Superior temporal gyrus (tissue), 1 donor: Measurements from ENCODE around the gene ATXN7L2.
A peak's percentile ranks its signal among the peaks of the same experiment; 100 is the strongest.
"Not testable (repeated sequence)": the region's sequence is repeated elsewhere in the genome, so short reads cannot be mapped to it uniquely, and the experiment has no call there.

Experiments
- DNase-seq: peaks from one replicate; pipeline ENCODE4 v3.0.0-alpha.2; 2016; ENCODE audit errors: extremely low spot score

ATXN7L2 gene, protein sequence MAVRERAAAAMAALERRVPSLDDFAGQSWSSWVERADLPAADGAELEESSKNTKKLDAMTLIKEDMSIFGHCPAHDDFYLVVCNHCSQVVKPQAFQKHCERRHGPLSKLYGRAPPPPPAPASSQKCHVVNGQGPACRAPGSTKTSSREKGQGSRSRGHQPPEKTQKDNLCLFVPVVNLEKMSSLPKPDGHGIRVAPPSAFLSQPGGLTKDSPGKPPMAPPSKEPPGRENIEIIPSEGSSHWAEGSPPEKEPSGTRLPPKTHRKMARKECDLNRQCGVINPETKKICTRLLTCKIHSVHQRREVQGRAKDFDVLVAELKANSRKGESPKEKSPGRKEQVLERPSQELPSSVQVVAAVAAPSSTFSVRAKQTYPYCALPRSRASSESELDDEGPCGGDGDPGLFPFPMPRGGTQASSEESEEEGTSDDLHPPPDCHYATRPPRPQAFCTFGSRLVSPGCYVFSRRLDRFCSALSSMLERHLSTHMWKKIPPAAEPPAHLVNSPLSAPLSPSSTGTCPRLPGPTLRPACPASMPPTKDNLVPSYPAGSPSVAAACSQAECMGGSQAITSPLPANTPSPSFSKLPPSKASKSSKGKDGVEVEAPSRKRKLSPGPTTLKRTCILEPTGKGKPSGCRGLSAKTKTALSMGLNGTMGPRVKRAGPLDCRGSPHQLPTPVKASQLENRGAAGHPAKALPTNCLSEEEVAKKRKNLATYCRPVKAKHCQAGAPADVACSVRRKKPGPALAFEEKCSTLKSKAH

DNA sequence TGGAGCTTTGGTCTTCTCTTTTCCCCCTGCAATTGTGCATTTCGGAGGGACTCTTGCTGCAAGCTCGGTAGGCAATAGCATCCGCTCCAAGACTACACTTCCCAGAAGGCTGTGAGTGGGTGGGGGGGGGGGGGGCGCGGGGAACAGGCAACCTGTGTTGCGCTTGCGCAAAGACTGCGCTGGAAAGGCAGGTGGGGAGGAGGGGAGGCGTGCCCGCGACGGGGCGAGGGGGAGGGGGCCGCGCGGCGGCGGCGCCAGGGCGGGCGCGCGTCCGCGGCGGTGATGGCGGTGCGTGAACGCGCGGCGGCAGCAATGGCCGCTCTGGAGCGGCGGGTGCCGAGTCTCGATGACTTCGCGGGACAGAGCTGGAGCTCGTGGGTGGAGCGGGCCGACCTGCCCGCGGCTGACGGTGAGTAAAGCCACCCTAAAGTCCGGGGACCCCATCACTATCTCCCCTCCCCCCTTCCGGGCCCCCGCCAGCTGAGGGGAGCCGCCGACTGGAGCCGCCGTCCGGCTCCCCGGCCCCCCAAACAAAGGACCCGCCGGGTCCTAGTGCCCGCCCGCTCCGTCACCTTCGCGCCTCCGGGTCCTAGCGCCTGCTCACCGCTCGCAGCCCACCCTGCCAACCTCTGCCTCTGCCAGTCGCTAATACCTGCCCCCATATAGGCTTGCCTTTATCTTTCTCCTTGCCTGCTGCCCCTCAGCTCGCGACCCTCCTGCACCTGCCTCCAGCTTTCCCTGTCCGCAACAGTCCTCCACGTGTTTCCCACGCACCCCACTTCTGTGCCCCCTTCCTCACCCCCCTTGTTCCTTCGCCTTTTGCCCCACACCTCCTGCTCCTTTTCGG lies at the start of gene ATXN7L2:
Gene ATXN7L2 (plus strand): TSS at position 234 of the 847 bp plus-strand sequence. CDS start 49 bp downstream, at position 283.
- DNase-seq = peak; percentile 93

DNA sequence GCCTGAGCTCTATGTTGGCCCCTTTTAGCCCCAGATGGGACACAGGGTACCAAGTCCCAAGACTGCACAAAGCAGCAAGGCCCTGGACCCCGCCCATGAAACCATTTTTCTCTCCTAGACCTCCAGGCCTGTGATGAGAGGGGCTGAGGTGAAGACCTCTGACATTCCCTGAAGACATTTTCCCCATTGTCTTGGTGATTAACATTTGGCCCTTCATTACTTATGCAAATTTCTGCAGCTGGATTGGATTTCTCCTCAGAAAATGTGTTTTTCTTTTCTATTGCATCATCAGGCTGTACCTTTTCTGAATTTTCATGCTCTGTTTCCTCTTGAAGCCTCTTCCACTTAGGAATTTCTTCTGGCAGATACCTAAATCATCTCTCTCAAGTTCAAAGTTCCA lies 49.2 kb upstream of the ATXN7L2 start:
- DNase-seq = no peak

DNA sequence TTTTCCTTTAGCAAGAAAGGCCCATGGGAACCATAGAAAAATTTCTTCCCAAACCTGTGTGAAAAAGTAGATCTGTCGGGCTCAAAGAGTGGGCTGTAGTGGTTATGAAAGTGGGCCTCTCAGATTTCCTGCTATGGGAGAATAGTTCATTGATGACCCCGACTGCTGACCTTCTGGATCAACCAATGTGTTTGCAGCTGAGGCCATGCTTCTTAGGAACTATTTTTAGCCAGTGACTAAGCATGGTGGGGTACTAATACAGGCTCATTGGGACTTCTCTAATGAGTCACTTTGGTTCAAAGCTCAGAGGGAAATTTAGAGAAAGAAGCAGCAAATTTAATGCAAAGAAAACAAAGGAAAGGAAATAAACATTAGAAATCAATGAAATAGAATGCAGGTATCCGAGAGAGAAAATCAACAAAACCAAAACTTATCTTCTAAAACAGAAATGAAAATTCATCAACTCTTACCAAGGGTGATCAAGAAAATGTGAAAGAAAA lies 44.9 kb upstream of the ATXN7L2 start:
- DNase-seq = no peak

DNA sequence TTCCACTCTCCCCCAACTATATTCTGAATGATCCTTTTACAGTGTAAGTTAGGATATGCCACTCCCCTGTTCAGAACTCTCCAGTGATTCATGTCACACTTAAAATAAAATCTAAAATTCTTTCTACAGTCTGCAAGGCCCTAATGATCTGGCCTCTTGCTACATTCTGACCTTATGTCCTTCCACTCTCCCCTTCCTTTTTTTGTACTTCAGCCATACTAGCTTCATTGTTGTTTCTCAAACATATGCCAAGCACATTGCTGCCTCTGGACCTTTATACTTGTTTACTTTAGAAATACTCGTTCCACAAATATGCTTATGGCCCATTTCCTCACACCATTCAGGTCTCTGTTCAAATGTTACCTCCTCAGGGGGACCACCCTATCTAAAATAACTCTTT lies 42.6 kb upstream of the ATXN7L2 start:
- no peak for DNase-seq

DNA sequence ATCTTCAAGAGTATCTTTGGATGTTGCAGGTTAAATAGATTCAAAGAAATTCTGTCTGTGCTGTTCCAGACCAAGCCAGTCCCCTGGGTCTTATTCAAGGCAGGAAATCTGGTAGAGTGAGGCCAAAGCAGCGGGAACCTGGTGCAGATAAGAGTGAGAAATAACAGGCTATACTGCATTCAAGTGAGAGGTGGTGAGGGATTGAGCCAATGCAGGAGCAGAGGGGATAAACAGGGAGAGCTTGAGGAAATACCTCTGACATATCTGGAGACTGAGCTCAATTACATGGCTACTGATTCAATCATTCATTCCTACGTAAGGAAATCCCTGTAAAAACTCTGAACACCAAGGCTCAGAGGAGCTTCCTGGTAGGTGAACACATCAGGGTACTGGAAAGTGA lies 40.2 kb upstream of the ATXN7L2 start:
- DNase-seq = no peak

DNA sequence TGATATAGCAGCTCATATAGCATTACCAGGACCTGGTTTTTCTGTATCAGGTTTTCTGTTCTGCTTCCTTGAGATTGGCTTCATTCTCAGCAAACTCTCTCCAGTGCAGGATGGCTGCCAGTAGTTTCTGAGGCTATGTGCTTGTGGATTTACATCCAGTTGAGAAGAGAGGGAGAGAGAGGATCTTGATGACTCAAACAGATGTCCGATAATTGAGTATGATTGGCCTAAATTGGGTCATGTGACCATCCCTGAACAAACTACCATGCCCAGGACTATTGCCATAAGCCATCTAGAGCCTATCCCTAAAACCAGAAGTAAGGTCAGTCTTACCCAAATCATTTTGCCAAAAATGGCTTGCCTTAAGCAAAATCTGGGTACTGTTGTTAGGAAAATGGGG lies 39.4 kb upstream of the ATXN7L2 start:
- DNase-seq = no peak

DNA sequence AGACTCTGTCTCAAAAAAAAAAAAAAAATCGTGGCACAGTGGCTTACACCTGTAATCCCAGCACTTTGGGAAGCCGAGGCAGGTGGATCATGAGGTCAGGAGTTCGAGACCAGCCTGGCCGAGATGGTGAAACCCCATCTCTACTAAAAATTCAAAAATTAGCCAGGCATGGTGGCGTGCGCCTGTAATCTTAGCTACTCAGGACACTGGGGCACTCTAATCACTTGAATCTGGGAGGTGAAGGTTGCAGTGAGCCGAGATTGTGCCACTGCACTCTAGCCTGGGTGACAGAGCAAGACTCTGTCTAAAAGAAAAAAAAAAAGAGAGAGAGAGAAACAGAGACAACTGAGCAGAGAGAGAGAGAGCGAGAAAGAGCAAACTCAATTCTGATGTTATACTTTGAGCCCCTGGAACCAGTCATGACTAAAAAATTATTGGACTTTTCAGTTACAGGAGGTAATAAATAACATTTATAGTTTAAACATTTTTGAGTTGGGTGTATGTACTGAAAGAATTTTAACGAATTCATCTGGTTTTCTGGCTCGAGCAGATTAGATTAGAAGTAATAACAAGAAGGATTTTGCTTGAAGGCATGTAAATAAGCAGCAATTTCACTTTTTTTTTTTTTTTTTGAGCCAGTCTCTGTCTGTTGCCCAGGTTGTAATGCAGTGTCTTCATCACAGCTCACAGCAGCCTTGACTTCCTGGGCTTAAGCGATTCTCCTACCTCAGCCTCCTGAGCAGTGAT lies 37.6 kb upstream of the ATXN7L2 start:
- not testable (repeated sequence) for DNase-seq

DNA sequence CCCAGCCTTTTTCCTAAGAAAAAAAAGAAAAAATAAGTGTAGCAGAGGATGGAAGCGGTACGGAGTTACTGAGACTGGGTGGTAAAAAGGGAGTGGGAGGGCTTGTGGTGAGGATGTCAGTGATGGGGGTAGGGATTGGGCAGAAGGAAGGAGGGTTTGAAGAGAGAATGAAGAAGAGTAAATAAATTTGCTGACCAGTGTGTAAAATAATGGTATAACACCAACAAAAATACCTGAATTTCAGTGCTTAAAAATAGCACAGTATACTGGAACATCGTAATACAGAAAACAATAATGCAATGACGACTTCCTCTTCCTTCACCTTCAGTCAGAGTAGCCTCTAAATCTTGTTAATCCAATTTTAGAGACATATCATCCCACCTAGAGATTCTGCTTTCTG lies 36.2 kb upstream of the ATXN7L2 start:
- DNase-seq = no peak

DNA sequence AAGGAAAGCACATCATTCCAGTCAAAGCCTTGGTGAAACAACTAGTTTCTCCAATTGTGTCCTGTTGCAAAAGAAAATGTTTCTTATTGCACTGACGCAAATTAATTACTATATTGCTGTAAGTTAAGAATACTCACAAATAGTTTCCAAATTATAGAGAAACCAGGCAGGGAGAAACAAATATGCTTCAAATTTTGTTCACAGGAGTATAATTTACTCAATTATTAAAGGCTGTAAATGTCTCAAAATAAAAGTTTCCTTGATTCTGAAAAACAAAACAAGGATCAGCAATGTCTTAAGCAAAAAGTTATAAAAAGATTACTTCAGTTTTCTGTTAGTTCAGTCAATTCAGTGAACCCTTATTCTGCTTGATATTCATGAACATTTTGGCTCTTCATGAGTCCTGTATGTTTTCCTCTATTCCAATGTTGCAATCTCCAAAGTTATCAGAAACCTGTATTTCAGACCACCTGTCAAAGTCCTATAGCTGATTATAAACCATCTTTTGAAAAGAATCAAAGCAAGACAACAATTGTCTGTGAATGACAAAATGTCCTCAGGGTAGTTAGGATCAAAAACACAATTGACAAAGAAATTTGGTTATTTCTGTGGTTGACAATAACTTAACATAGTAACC lies 29.1 kb upstream of the ATXN7L2 start:
- no peak for DNase-seq

DNA sequence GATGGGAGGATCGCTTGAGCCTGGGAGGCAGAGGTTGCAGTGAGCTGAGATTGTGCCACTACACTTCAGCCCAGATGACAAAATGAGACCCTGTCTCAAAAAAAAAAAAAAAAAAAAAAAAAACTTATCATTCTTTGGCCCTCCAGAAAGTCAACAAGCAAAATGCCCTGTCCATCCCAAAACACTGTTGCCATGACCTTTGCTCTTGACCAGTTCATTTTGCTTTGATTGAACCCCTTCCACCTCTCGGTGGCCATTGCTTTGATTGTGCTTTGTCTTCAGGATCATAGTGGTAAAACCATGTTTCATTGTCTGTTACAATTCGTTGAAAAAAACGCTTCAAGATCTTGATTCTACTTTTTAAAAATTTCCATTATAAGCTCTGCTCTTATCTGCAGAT lies 25.9 kb upstream of the ATXN7L2 start:
- no peak for DNase-seq

DNA sequence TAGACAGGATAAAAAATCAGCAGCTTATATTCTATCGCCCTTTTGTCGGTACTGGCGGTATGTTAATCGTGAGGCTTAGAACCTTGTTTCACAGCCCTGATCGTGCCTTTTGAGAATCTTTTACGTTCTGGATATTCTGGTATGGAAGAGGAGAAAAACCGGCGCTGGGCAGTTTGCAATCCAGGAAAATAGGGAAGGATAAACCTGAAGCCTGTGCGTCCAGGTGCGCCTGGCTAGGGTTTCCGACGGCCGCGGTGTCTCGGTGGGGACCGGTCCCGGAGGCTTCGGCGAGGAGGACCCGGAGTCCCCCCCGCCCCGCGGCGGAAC lies 17.6 kb upstream of the ATXN7L2 start:
- no peak for DNase-seq

DNA sequence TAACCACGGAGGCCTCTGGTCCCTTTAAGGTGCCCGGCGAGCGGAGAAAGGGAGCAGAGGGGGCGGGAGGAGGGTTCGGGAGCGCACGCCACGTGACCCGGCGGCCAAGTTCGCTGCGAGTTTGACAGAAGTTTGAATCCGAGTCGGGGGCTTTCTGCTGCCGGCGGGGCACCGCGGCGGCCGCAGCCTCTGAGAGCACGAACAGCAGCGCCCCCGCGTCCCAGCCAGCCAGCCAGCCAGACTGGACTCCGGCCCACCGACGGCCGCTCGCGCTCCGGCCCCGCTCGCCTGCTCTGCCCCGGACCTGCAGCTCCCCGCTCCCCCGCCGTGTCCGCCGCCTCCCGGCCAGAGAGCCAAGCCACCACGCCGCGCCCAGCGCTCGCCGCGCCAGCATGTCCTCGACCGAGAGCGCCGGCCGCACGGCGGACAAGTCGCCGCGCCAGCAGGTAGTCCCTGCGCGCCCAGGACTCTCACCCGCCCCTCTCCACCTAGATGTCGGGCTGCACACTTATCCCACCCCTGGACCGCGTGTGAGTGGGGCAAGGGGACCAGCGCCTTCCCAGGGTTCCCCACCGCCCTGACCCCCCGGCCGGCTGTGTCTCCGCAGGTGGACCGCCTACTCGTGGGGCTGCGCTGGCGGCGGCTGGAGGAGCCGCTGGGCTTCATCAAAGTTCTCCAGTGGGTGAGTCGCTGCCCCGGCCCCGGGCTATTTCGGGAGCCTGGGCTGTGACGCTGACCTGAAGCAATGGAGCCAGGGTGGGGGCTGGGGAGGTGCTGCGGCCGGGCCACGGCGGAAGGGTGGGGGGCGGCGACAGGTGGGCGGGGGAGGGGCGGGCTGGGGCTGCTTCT lies 17.0 kb upstream of the ATXN7L2 start, which contains the start of gene SYPL2:
Gene SYPL2 (plus strand): TSS at position 95 of the 849 bp plus-strand sequence. CDS start 298 bp downstream, at position 393.
- DNase-seq = no peak

DNA sequence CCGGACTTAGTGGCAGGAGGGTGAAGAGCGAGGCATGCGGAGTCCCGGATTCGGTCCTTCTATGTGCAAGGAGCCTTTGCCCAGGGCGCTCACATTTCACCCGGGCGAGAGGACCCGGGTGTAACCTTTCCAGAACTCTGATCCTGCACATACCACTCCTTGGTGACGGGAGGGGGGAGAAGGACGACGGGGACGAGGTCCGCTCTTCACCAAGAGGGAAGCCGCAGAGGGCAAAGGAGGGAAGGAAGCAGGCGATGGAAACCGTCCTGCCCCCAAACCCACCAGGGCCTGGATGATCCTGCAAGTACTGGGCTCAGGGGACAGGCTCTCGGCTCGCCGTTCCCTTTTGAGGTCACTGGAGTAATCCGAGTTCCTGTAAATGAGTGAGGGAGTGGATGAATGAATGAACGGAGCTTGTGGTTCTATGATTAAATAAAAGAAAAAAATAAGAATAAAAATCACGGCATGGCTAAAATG lies 16.4 kb upstream of the ATXN7L2 start:
- DNase-seq = no peak

DNA sequence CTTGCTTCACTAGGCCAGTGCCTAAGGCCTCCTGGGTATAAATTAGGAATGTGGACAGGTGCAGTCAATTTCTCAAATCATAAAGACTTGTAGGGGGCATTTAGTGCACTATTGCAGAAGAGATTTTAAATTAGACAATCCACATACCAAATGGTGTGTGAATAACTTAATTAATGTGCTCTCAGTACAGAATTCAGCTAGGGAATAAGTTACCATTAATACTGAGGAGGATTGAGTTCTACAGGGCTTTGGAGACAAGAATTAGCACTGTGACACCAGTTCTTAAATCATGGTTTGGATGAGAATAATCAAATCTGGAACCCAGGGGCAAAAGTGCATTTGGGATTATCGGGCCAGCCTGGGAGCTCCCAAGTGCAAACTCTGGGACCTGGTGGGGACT lies 15.6 kb upstream of the ATXN7L2 start:
- no peak for DNase-seq

DNA sequence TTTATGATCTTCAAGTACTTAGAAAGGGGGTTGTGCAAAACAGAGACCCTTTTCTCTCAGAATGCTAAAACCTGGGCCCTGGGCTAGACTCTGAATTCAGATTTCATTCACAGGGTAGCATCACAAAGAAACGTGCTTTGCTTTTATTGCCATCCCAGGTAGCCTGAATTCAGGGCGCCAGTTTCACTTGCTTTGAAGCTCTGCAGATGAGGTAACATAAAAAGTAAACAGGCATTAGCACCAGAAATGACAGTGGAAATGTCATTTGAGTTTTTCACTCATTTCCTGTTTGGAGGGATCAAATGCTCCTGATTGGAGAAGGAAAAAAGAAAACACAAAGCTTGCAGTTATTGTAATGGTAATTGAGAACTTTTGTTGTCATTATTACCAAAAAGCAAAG lies 14.8 kb upstream of the ATXN7L2 start:
- DNase-seq = no peak

DNA sequence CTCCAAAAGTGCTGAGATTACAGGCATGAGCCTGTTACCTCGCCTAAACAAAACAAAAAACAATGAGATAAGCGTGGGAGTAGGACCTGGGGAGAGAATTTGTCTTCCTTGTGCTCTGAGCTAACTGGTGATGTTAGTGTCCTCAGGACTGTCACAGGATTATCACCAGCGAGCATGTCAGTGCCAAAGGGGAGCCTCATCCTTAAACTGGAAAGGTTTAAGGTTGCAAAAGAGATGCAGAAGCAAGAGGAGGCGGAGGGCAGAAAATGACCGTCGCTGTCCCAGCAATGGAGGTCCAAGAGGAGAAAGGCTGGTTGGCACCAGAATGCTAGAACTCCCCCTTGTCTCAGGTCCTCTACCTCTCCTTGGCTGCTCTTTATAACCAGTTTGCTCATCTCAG lies 13.5 kb upstream of the ATXN7L2 start:
- DNase-seq = no peak

DNA sequence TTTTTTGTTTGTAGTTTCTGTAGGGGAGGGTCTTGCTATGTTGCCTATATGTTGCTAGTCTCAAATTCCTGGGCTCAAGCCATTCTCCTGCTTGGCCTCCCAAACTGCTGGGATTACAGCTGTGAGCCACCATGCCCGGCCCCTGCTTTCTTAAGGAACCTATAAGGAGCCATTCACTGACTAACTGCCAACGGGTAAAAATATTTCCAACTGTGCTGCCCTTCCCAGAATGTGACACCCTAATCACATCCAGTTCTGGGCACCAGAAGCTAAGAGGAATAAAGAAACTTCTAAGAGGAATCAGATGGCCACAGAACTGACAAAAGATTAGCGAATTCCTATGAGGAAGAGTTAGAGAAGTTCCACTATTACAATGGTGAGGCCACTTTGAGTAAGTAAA lies 10.9 kb upstream of the ATXN7L2 start:
- no peak for DNase-seq

DNA sequence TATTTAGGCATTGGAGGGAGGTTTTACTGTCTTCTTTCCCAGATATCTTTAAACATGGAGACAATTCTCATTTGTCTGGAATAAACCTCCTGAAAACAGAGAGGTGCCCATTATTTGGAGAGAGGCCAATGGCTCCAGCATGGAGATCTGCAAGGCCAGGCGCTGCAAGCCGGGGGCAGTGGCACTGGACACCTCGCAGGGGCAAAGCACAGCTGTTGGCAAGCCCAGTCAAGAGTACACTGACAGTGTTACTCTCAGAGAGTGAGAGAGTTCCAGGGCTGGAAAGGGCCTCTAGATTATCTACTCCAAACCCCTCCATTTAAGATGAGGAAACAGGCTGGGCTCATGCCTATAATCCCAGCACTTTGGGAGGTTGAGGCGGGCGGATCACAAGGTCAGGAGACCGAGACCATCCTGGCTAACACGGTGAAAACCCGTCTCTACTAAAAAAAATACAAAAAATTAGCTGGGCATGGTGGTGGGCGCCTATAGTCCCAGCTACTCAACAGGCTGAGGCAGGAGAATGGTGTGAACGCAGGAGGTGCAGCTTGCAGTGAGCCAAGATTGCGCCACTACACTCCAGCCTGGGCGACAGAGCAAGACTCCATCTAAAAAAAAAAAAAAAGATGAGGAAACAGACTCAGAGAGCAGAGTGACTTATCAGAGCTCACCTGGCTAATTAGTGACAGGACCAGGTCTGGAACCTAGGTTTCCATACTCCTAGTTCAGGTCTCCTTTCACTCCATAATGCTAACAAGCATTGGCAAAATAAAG lies 10.2 kb upstream of the ATXN7L2 start:
- not testable (repeated sequence) for DNase-seq

DNA sequence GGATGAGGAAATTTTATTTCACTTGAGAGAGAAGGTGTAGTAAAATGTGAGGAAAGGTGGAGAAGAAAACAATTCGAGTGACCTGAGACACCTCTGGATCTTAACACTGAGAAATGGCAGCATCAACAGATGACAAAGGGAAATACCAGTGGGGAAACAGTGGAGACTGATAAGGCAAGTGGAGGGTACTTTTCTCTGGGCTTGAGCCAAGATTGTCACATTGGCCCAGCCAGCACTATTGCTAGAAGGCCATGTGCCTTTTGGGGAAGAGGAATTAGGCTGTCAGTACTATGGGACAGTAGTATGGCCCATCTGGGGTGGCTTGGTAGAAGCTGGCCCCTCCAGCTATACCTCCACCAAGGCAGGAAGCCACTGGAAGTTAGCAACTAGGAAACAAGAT lies 9.0 kb upstream of the ATXN7L2 start:
- DNase-seq = no peak
